Pons (tissue), 1 donor: ENCODE results near the gene AMBRA1.

Source experiments
- DNase-seq: peaks from one replicate; pipeline ENCODE4 v3.0.0-alpha.2; 2016; ENCODE audit warnings: low spot score

Gene AMBRA1

GRCh38 chr11:46508360-46508759, 85.5 kb downstream of the AMBRA1 start:
- no peak for DNase-seq

GRCh38 chr11:46506483-46506791, 87.4 kb downstream of the AMBRA1 start:
- no peak for DNase-seq

- DNase-seq, result no peak
These were observed 87.9 kb downstream of the AMBRA1 start for GRCh38 chr11:46505741-46506482.

- DNase-seq, result no peak
These were observed 88.8 kb downstream of the AMBRA1 start for GRCh38 chr11:46504817-46505613.

GRCh38 chr11:46499821-46500220, 94.0 kb downstream of the AMBRA1 start:
- DNase-seq, result no peak

- no peak for DNase-seq
These were observed 94.9 kb downstream of the AMBRA1 start for GRCh38 chr11:46498968-46499367.

- DNase-seq, result no peak
These were observed 95.6 kb downstream of the AMBRA1 start for GRCh38 chr11:46498179-46498578.

- DNase-seq, result no peak
These were observed 96.3 kb downstream of the AMBRA1 start for GRCh38 chr11:46497498-46497897.

- DNase-seq, result no peak
These were observed 100.0 kb downstream of the AMBRA1 start for GRCh38 chr11:46493791-46494190.

- no peak for DNase-seq
These were observed 101.3 kb downstream of the AMBRA1 start for GRCh38 chr11:46492532-46492931.

GRCh38 chr11:46491661-46492330, 102.0 kb downstream of the AMBRA1 start:
- no peak for DNase-seq

GRCh38 chr11:46490666-46491065, 103.2 kb downstream of the AMBRA1 start:
- DNase-seq, result no peak

- no peak for DNase-seq
These were observed 103.9 kb downstream of the AMBRA1 start for GRCh38 chr11:46489656-46490560.

GRCh38 chr11:46485856-46486443, 107.9 kb downstream of the AMBRA1 start:
- no peak for DNase-seq

GRCh38 chr11:46484101-46484500, 109.7 kb downstream of the AMBRA1 start:
- DNase-seq, result no peak

- no peak for DNase-seq
These were observed 112.9 kb downstream of the AMBRA1 start for GRCh38 chr11:46480909-46481308.

- DNase-seq, result no peak
These were observed 113.6 kb downstream of the AMBRA1 start for GRCh38 chr11:46480166-46480726.

- no peak for DNase-seq
These were observed 114.2 kb downstream of the AMBRA1 start for GRCh38 chr11:46479601-46480000.

- DNase-seq, result no peak
These were observed 115.6 kb downstream of the AMBRA1 start for GRCh38 chr11:46478196-46478595.

- no peak for DNase-seq
These were observed 116.7 kb downstream of the AMBRA1 start for GRCh38 chr11:46477136-46477535.

- DNase-seq, result no peak
These were observed 117.8 kb downstream of the AMBRA1 start for GRCh38 chr11:46475926-46476545.
